Measurements from ENCODE around the gene PLCL1. TPM values are rescaled to one million over a fixed set of nuclear protein-coding genes. Genes with fewer than 3 reads are reported as not detected.

The PLCL1 gene
- total RNA-seq, 1 experiment from 2014 or later = 0.07 TPM

GRCh38 chr2:197938555-197938954 lies 134.2 kb downstream of the PLCL1 start:
- ATAC-seq (no peak), DNase-seq (ENCODE audit: low read depth, low spot score) (no peak)
- no TSS peak for BruUV-seq (replicated peaks)
- no peaks in the 10 kb centered on the region for H3K9me3 ChIP-seq (ENCODE audit: control insufficient read depth in 1 of 2, insufficient read depth in 1 of 2, low read depth in 1 of 2, low read length in 2 of 2)
- H3K4me3 ChIP-seq (replicated peaks in 1 of 2; ENCODE audit: low read depth in 1 of 2, low read length in 2 of 2) = no peak overlapping the region
- H3K9ac ChIP-seq (ENCODE audit: low read length) = no peak overlapping the region
- no peaks in the 10 kb centered on the region for H3K4me1 ChIP-seq (ENCODE audit: control insufficient read depth in 1 of 2, insufficient read depth in 2 of 2, low read length in 2 of 2)
- ChIA-PET POLR2A (no interaction called here), CTCF (no interaction called here), RAD21 (ENCODE audit: low non-redundant PET in 1 of 2, low total read pairs in 2 of 2, uncharacterized antibody in 2 of 2, unreplicated experiment in 2 of 2) (no interaction called here)
- no peak overlapping the region for H3K27ac ChIP-seq (ENCODE audit: low read depth, low read length)
- no peaks in the 10 kb centered on the region for H3K36me3 ChIP-seq (ENCODE audit: control insufficient read depth in 1 of 2, insufficient read depth in 2 of 2, low read length in 2 of 2)
- no peaks in the 10 kb centered on the region for H3K79me2 ChIP-seq (ENCODE audit: insufficient read depth, low read length)
- intact Hi-C loops (cut with micrococcal nuclease) = no loop called here
- H3K4me2 ChIP-seq (ENCODE audit: low read length) = no peak overlapping the region
- H2AFZ ChIP-seq (ENCODE audit: low read depth, low read length, poor library complexity, severe bottlenecking) = no peak overlapping the region
- TF ChIP-seq SRF (IDR thresholded peaks at IDR 0.05; ENCODE audit: low read depth) = no peak
- no peak for TF ChIP-seq ZNF274 (IDR thresholded peaks at IDR 0.05; ENCODE audit: low read depth, low read length)
- TF ChIP-seq REST (IDR thresholded peaks at IDR 0.05; ENCODE audit: low read depth) = no peak
- TF ChIP-seq SP1 (IDR thresholded peaks at IDR 0.05; ENCODE audit: low read depth) = no peak
- no peak for TF ChIP-seq MAX (IDR thresholded peaks at IDR 0.05)
- TF ChIP-seq CTCF (IDR thresholded peaks at IDR 0.05 in 2 of 3, conservative IDR thresholded peaks at IDR 0.05 in 1 of 3; ENCODE audit: borderline replicate concordance in 1 of 3, insufficient read depth in 1 of 3, low read depth in 2 of 3, low read length in 2 of 3) = no peak
- no peak for TF ChIP-seq RAD21 (IDR thresholded peaks at IDR 0.05; ENCODE audit: low read depth)
- no peak for TF ChIP-seq CBX3 (IDR thresholded peaks at IDR 0.05; ENCODE audit: low read depth)
- TF ChIP-seq SIN3A (IDR thresholded peaks at IDR 0.05; ENCODE audit: low read depth) = no peak
- TF ChIP-seq ZFX (IDR thresholded peaks at IDR 0.05) = no peak
- TF ChIP-seq FOSL1 (IDR thresholded peaks at IDR 0.05; ENCODE audit: low read depth) = no peak
- TF ChIP-seq ATF3 (IDR thresholded peaks at IDR 0.05) = no peak
- no peak for TF ChIP-seq TCF7L2 (IDR thresholded peaks at IDR 0.05; ENCODE audit: borderline replicate concordance, extremely low read depth, insufficient read depth, insufficient read length)
- no peak for TF ChIP-seq POLR2A (IDR thresholded peaks at IDR 0.05; ENCODE audit: borderline replicate concordance, extremely low read depth, insufficient read depth, insufficient read length)
- TF ChIP-seq ELF1 (IDR thresholded peaks at IDR 0.05; ENCODE audit: borderline replicate concordance, low read depth) = no peak
- no peak for TF ChIP-seq EZH2 (IDR thresholded peaks at IDR 0.05)
- H4K20me1 ChIP-seq (ENCODE audit: insufficient read depth) = no peaks in the 10 kb centered on the region
- H3K9me2 ChIP-seq (ENCODE audit: insufficient read depth) = no peaks in the 10 kb centered on the region
- peaks cover 44% of the 10 kb centered on the region for H3K27me3 ChIP-seq (ENCODE audit: insufficient read depth, low read length)

Data from HCT116 (cell line).